CD4-positive, alpha-beta T cell treated with Interleukin-10 for 1 hour (primary cell): Measurements from ENCODE around the gene CPT1A.

Experiments used
- DNase-seq: peaks from one replicate; pipeline ENCODE4 v3.0.0-alpha.2; 2020

The CPT1A gene

GRCh38 chr11:68828155-68828931, 13.4 kb downstream of the CPT1A start:
- no peak for DNase-seq

- DNase-seq: no peak
These were observed 14.0 kb downstream of the CPT1A start for GRCh38 chr11:68827733-68828132.

- no peak for DNase-seq
These were observed 15.0 kb downstream of the CPT1A start for GRCh38 chr11:68826726-68827125.

GRCh38 chr11:68825571-68825970, 16.1 kb downstream of the CPT1A start:
- peak; percentile 57 for DNase-seq

GRCh38 chr11:68822546-68822945, 19.2 kb downstream of the CPT1A start:
- no peak for DNase-seq

GRCh38 chr11:68821670-68822069, 20.0 kb downstream of the CPT1A start:
- DNase-seq: no peak

GRCh38 chr11:68819362-68819761, 22.4 kb downstream of the CPT1A start:
- no peak for DNase-seq

GRCh38 chr11:68818181-68818580, 23.5 kb downstream of the CPT1A start:
- DNase-seq: no peak

- DNase-seq: no peak
These were observed 24.2 kb downstream of the CPT1A start for GRCh38 chr11:68817554-68817953.

- DNase-seq: peak; percentile 50
These were observed 24.7 kb downstream of the CPT1A start for GRCh38 chr11:68816917-68817419.

- no peak for DNase-seq
These were observed 25.4 kb downstream of the CPT1A start for GRCh38 chr11:68816251-68816776.

- DNase-seq: no peak
These were observed 27.9 kb downstream of the CPT1A start for GRCh38 chr11:68813773-68814172.

GRCh38 chr11:68812526-68812925, 29.2 kb downstream of the CPT1A start:
- no peak for DNase-seq

GRCh38 chr11:68810164-68810563, 31.6 kb downstream of the CPT1A start:
- DNase-seq: no peak

GRCh38 chr11:68809506-68809905, 32.2 kb downstream of the CPT1A start:
- no peak for DNase-seq

GRCh38 chr11:68808787-68809186, 32.9 kb downstream of the CPT1A start:
- no peak for DNase-seq

GRCh38 chr11:68806931-68807844, 34.5 kb downstream of the CPT1A start:
- no peak for DNase-seq

GRCh38 chr11:68804786-68805185, 36.9 kb downstream of the CPT1A start:
- DNase-seq: no peak

- DNase-seq: no peak
These were observed 38.0 kb downstream of the CPT1A start for GRCh38 chr11:68803766-68804165.

GRCh38 chr11:68798221-68798813, 43.4 kb downstream of the CPT1A start:
- peak; percentile 42 for DNase-seq

GRCh38 chr11:68796801-68797200, 44.9 kb downstream of the CPT1A start:
- DNase-seq: no peak

GRCh38 chr11:68792400-68792966, 49.2 kb downstream of the CPT1A start:
- DNase-seq: no peak

- no peak for DNase-seq
These were observed 57.1 kb downstream of the CPT1A start for GRCh38 chr11:68784653-68785052.
